Measurements from ENCODE around the gene ZNF516. TPM values are rescaled to one million over a fixed set of nuclear protein-coding genes. Genes with fewer than 3 reads are reported as not detected.
A peak's percentile ranks its signal among the peaks of the same experiment; 100 is the strongest.

ZNF516 gene
- polyA plus RNA-seq, 1 donor from 2014 or later = 1.2 TPM

- Mint-ChIP-seq H3K27ac (peak overlapping the region in 1 of 3 donors; percentile 60), H3K36me3 (no peaks in the 10 kb centered on the region), H3K4me1 (peaks cover 0 to 3% (median 3%) of the 10 kb centered on the region in 3 donors), H3K4me3 (no peak overlapping the region), H3K9me3 (no peaks in the 10 kb centered on the region), H3K27me3 (no peaks in the 10 kb centered on the region)
Measured at GRCh38 chr18:76443519-76444445, 51.3 kb downstream of the ZNF516 start.

- no peaks in the 10 kb centered on the region for H3K27me3 Mint-ChIP-seq
- H3K4me3 Mint-ChIP-seq = no peak overlapping the region
- no peaks in the 10 kb centered on the region for H3K9me3 Mint-ChIP-seq
- no peaks in the 10 kb centered on the region for H3K4me1 Mint-ChIP-seq
- H3K27ac Mint-ChIP-seq = no peak overlapping the region
- no peaks in the 10 kb centered on the region for H3K36me3 Mint-ChIP-seq
Measured at GRCh38 chr18:76442413-76443171, 52.5 kb downstream of the ZNF516 start.

DNA sequence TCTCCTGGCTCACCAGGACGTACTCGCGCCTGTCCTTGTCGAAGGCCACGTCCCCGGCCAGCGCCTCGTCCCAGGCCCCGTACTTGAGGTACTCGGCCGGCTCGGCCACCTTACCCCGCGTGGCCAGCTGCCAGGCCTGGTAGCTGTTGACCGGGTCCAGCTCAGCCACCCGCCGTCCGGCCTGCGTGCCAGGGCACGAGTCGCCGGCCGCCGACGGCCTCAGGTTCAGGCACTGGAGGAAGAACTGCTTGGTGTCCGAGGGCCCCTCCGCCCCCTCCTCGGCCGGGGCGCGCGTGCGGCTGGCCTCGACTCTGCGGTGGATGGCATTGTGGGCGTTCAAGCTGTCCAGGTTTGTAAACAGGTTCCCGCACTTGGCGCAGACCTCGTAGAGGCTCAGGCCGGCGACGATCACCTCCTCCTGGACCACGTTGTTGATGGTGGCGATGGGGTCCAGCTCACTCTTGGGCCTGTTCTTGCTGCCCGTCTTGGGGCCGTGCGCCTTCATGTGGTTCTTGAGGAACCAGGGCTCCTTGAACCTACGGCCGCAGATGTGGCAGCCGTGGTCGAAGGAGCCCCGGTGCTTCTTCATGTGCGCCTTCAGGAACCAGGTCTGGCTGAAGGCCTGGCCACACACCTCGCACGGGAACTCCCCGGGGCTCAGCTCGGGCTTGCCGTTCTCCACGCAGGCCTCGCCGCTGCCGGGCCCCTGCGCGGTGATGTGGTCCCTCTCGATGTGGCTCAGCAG lies 53.2 kb downstream of the ZNF516 start:
- Mint-ChIP-seq H3K4me3 (no peak overlapping the region), H3K27me3 (no peaks in the 10 kb centered on the region), H3K36me3 (no peaks in the 10 kb centered on the region), H3K9me3 (no peaks in the 10 kb centered on the region), H3K27ac (no peak overlapping the region), H3K4me1 (no peaks in the 10 kb centered on the region)

GRCh38 chr18:76441002-76441667 lies 53.9 kb downstream of the ZNF516 start:
- Mint-ChIP-seq H3K27me3 (no peaks in the 10 kb centered on the region), H3K4me3 (no peak overlapping the region), H3K36me3 (no peaks in the 10 kb centered on the region), H3K27ac (no peak overlapping the region), H3K9me3 (no peaks in the 10 kb centered on the region), H3K4me1 (no peaks in the 10 kb centered on the region)

DNA sequence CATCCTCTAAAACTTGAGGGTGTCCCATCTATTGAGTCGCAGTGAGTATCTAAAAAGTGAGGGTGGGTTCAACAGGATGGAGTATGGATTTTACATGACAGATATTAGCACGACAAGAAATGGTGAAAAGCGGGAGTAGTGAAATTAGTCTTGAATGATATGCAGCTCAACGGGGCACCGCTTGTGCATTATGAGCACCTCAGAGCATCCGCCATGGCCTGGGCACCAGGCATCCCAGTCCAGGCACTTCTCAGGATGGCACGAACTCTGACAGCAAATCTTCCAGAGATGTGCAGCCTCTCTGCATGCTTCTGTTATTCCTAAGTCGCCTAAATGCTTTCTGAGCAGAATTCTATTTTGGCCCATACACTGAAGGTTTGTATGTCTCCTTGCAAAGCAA lies 57.1 kb downstream of the ZNF516 start:
- no peaks in the 10 kb centered on the region for H3K27me3 Mint-ChIP-seq
- H3K27ac Mint-ChIP-seq = no peak overlapping the region
- no peaks in the 10 kb centered on the region for H3K4me1 Mint-ChIP-seq
- H3K9me3 Mint-ChIP-seq = no peaks in the 10 kb centered on the region
- no peaks in the 10 kb centered on the region for H3K36me3 Mint-ChIP-seq
- H3K4me3 Mint-ChIP-seq = no peak overlapping the region

GRCh38 chr18:76437011-76437410 lies 58.0 kb downstream of the ZNF516 start:
- Mint-ChIP-seq H3K27me3 (no peaks in the 10 kb centered on the region), H3K4me1 (no peaks in the 10 kb centered on the region), H3K36me3 (no peaks in the 10 kb centered on the region), H3K4me3 (no peak overlapping the region), H3K27ac (no peak overlapping the region), H3K9me3 (no peaks in the 10 kb centered on the region)

- Mint-ChIP-seq H3K27me3 (no peaks in the 10 kb centered on the region), H3K27ac (peak overlapping the region in 1 of 3 donors; percentile 53), H3K4me3 (no peak overlapping the region), H3K36me3 (no peaks in the 10 kb centered on the region), H3K9me3 (no peaks in the 10 kb centered on the region), H3K4me1 (no peaks in the 10 kb centered on the region)
Measured at GRCh38 chr18:76436342-76436741, 58.7 kb downstream of the ZNF516 start.

DNA sequence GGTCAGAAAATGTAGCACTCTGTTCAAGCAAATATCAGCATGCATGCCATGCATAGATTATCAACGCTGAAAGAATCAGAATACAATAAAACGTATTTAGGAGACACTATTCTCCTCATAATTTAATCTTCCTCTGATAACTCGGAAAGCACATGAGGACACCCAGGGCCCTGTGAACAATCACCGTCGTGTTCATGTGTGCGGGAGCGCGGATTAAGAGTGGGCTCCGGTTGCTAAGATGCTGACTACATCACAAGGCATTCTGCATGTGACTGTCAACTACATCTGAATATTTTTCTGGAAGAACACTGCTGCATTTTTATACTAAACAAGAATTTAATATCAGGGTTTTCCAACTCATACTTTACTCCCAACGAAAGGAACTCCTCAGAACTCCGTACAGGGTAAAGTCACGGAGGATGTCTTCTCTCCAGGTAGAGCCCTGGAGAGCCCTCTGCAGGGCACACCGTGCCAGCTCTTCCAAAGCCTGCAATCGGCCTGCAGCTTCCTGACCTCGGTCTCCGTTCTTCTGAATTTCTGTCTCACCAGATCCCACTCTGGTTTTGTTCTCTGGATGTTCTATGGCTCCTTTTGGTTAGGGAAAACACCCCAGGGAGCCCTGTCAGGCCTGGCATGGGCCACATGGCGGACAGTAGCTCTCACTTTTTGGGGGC lies 59.6 kb downstream of the ZNF516 start:
- H3K9me3 Mint-ChIP-seq = no peaks in the 10 kb centered on the region
- no peaks in the 10 kb centered on the region for H3K27me3 Mint-ChIP-seq
- H3K4me1 Mint-ChIP-seq = no peaks in the 10 kb centered on the region
- H3K27ac Mint-ChIP-seq = peak overlapping the region in 1 of 3 donors; percentile 53
- H3K4me3 Mint-ChIP-seq = no peak overlapping the region
- no peaks in the 10 kb centered on the region for H3K36me3 Mint-ChIP-seq

DNA sequence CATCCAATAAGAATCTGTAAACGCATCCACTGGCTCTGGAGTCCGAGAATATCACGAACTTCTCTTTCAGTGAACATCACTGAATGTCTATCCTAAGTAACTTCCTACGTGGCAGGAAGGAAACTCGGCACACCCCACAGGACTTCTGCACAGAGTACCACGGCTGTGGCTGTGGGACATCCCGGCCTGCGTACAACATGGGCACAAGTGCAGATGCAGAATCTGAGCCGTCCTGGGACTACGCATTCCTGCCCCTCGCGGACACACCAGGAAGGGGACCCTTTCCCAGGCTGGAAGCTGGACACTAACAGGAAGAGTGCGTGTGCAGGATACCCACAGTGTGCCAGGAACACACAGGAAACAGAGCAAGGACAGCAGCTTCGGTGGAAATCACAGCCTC lies 60.6 kb downstream of the ZNF516 start:
- Mint-ChIP-seq H3K36me3 (no peaks in the 10 kb centered on the region), H3K27ac (no peak overlapping the region), H3K9me3 (no peaks in the 10 kb centered on the region), H3K4me3 (no peak overlapping the region), H3K4me1 (no peaks in the 10 kb centered on the region), H3K27me3 (no peaks in the 10 kb centered on the region)

- H3K27ac Mint-ChIP-seq = peak overlapping the region in 1 of 3 donors; percentile 43
- H3K4me3 Mint-ChIP-seq = no peak overlapping the region
- no peaks in the 10 kb centered on the region for H3K27me3 Mint-ChIP-seq
- H3K9me3 Mint-ChIP-seq = no peaks in the 10 kb centered on the region
- no peaks in the 10 kb centered on the region for H3K36me3 Mint-ChIP-seq
- H3K4me1 Mint-ChIP-seq = no peaks in the 10 kb centered on the region
Measured at GRCh38 chr18:76433788-76434187, 61.3 kb downstream of the ZNF516 start.

- Mint-ChIP-seq H3K9me3 (no peaks in the 10 kb centered on the region), H3K27ac (peak overlapping the region in 1 of 3 donors; percentile 43), H3K4me1 (no peaks in the 10 kb centered on the region), H3K4me3 (no peak overlapping the region), H3K36me3 (no peaks in the 10 kb centered on the region), H3K27me3 (no peaks in the 10 kb centered on the region)
Measured at GRCh38 chr18:76432970-76433767, 61.9 kb downstream of the ZNF516 start.

DNA sequence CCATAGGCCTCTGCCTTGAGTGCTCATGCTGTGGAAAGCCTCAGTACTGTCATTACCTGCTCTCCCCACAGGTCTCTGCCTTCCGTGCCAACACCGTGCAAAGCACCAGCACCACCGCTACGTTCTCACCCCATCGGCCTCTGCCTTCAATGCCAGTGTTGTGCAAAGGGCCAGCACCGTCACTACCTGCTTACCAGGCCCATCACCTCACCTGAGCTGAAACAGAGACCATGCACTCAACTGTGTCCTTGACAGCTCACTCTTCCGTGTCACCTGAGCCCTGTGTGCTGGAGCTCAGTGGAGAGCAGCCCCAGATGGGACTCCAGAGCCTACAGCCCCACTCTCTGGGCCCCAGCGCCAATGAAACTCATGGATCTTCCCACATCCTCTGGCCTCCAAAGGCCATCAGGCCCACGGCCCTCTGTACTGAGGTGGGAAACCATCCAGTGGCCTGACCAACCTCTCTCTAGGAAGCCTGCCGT lies 62.7 kb downstream of the ZNF516 start:
- no peaks in the 10 kb centered on the region for H3K27me3 Mint-ChIP-seq
- no peaks in the 10 kb centered on the region for H3K4me1 Mint-ChIP-seq
- H3K27ac Mint-ChIP-seq = peak overlapping the region in 1 of 3 donors; percentile 88
- H3K36me3 Mint-ChIP-seq = no peaks in the 10 kb centered on the region
- no peak overlapping the region for H3K4me3 Mint-ChIP-seq
- no peaks in the 10 kb centered on the region for H3K9me3 Mint-ChIP-seq

DNA sequence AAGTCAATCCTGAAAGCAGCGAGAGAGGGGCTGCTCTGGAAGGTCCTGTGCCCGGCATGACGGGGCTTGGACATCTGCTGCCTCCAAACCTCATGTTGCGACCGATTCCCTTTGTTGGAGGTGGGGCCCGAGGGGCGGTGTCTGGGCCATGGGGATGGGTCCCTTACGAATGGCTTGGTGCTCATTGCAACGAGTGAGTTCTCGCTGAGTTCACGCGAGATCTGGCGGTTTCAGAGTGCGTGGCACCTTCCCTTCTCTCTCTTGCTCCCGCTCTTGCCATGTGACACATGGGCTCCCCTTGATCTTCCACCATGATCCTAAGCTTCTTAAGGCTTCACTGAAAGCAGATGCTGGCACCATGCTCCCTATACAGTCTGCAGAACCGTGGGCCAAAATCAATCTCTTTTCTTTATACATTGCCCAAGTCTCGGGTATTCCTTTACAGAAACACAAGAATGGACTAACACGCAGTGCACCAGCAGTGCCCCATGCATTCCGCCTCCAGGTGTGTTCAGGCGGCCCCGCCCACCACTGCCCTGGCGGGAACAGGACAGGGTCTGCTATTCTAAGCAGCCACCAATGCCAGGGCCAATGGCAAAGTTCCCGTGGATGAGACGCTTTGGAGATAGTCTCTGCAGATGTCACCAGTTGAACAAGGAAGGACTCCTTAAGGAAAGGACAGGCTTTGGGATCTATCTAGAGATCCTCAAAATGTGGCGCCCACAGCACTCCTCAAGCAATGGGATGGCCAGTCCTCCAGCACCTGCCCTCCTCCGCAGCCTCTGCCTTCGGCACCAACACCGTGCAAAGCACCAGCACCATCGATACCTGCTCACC lies 63.4 kb downstream of the ZNF516 start:
- Mint-ChIP-seq H3K27me3 (no peaks in the 10 kb centered on the region), H3K36me3 (no peaks in the 10 kb centered on the region), H3K27ac (peak overlapping the region in 1 of 3 donors; percentile 88), H3K9me3 (no peaks in the 10 kb centered on the region), H3K4me3 (no peak overlapping the region), H3K4me1 (no peaks in the 10 kb centered on the region)

Measured in IgD-negative memory B cell (primary cell).